Activated effector memory CD4-positive, alpha-beta T cell treated with anti-CD3 and anti-CD28 coated beads, Interleukin-2, amount 50 U/mL, for 16 hours (primary cell): ENCODE data around the gene ZNF334.

Experiments
- DNase-seq: peaks from one replicate; pipeline ENCODE4 v3.0.0-alpha.2; 2020

ZNF334 gene

DNA sequence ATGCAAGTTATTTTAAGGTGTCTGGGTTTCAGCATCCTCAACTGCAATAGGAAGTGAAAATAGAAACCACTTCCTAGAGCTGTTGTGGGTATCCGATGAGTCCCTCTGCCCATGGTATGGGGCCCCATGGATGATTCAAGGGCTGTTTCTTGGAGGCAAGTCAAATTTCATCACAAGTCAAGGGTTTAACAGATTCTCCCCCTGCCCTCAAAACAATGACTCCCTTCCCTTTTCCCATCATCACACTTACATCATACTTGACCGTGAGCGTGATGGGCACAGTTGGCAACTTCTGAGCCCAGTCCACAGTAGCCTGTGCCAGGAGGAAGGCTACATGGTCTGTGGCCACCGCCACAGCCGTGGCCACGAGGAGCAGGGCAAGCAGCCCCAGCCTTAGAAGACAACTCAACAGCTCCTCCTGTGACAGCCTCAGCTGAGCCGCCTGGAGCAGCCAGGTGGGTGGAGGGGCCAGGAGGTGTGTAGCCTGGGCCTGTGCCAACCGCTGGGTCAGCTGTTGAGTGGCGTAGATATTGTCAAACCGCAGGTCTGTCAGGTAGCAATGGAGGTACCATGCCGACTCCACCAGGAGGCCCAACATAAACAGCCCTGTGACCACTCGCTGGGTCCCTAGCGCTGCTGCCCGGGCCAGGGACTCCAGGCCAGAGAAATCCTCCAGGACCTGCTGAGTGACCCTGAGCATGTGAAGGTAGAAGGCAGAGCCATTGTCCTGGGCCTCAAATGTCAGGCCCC lies 31.9 kb upstream of the ZNF334 start:
- peak; percentile 69 for DNase-seq

DNA sequence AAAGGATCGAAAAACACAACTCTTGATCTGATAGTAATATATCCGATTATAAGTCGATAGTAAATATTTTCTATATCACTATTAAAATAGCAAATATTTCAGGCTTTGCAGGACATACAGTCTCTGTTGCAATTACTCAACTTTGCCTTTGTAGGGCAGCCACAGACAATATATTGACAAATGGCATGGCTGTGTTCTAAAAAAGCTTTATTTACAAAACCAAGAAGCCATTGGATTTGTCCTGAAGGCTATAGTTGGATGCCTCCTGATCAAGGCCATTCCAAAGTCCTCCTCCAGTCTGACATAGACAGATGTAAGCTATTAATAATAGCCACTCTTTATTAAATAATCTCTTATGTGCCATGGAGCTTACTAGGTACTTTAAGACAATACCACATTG lies 31.2 kb upstream of the ZNF334 start:
- no peak for DNase-seq

DNA sequence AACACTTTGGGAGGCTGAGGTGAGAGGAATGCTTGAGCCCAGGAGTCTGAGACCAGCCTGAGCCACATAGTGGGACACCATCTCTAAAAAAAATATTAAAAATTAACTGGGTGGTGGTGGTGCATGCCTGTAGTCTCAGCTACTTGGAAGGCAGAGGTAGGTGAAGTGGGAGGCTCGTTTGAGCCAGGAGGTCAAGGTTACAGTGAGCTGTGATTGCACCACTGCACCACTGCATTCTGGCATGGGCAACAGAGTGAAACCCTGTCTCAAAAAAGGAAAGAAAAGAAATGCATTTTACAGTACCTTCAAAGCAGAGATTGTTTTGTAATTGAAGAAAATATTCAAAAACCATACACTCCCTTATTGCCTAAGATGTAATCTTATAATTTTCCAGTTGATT lies 30.6 kb upstream of the ZNF334 start:
- no peak for DNase-seq

DNA sequence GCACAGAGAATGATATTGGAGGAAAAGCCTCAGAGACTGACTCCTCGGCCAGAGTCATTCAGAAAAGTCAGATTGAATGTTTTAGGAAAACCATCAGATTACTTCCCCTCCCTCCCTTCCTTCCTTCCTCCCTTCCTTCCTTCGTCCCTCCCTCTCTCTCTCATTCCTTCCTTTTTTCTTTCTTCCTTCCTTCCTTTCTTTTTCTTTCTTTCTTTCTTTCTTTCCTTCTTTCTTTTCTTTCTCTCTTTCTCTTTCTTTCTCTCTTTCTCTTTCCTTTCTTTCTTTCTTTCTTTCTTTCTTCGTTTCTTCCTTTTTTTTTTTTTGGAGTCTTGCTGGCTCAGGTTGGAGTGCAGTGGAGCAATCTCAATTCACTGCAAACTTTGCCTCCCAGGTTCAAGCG lies 29.7 kb upstream of the ZNF334 start:
- no peak for DNase-seq

DNA sequence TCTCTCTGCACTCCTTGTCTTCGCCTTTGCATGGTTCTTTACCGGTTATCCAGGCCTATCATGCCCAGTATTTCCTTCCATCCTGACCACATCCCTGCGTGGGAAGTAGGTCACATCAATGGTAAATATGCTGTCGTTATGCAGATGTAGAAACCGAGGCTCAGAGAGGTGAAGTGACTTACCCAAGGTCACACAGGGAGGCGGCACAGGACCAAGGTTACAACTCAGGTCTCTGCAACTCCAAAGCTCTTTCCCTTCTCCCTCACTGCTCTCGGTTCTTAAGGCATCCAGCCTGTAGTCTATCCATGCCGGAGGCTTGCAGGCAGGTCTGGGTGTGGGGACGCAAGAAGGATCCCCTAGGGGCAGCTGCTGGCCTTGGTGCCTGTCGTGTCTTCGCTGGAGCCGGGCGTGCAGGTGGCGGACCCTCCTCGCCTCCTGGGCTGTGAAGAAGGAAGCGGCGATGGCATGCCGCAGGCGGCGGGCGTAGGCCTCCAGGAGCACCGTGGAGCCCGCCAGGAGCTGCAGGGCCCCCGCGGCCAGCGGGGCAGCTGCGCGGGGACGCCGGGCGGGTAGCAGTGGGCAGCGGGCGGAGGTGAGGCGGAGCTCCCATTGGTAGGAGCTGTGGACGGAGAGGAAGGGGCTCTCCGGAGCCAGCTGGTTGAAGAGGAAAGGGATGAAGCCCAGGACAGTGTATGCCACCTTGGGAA lies 28.0 kb upstream of the ZNF334 start:
- DNase-seq = no peak

DNA sequence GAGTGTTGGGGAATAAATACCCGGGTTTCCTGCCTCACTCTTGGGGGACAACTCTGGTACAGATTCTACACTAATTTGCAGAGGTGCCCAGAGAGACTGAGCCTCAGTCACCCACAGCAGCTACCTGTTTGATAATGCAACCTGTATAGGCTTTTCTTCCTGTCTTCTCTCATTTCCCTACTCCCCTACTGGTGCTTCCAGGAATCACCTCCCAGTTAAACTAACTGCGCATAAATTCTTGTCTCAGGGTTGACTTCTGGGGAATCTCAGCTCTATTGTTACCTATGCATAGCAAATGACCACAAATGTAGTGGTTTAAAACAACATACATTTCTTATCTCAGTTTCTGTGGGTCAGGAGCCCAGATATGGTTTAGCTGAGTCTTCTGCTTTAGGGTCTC lies 25.8 kb upstream of the ZNF334 start:
- no peak for DNase-seq

DNA sequence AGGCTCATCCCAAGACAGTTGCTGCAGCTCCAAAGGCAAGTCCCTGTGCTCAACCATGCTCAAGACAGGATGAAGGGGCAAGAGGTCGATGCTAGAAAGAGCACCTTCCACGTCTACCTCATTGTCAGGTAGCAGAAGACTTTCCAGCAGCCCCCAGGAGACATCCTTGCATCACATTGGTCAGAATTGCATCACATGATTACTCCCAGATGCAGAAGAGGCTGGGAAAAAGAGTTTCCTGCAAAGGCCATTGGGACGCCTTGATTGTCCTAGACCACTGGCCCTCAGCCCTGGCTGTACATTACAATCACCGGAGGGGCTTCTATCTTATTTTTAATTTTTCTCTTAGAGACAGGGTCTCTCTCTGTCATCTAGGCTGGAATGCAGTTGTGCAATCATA lies 17.3 kb upstream of the ZNF334 start:
- no peak for DNase-seq

DNA sequence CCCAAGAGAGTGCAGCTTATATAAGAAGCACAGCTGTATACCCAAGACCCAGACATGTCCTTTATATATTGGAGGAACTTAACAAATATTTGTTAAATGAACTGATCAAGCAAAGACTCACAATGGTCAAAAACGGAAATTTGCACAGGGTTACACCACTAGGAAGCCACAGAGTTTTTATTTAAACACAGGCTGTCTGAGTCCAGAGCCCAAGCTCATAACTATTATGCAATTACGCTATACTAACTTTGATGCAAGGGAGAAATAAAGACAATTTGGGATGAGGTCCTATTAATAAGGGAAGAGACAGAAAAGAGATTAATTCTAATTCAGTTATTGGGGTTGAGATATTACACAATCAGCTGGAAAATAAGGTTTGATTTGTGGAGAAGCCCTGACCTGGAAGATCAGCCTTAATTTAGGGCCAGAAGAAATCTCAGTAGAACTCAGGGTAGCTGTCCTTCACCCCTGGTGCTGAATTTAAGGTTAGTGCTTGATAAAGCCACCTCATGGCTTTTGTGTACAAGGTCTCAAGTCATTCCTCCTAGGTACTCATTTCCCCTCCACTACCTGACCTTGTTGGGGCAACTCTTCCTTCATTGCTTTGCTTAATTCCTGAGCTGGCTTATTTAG lies 10.5 kb upstream of the ZNF334 start:
- DNase-seq = no peak

DNA sequence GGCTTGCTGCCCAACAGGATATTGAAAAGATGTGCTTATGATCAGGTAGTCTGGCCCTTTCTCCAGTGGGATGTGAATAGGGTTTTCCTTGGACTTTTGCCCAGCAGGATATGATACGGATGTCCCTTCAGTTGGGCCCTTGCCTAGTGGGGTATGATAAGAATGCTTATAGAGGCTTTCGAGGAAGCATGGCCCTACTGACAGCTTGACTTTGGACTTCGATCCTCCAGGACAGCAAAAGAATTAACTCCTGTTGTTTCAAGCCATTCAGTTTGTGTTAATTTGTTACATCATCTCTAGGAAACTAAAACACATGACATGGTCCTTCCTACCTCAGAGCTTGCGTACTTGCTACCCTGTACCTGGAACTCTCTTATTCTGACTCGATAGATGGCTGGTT lies 9.7 kb upstream of the ZNF334 start:
- no peak for DNase-seq

DNA sequence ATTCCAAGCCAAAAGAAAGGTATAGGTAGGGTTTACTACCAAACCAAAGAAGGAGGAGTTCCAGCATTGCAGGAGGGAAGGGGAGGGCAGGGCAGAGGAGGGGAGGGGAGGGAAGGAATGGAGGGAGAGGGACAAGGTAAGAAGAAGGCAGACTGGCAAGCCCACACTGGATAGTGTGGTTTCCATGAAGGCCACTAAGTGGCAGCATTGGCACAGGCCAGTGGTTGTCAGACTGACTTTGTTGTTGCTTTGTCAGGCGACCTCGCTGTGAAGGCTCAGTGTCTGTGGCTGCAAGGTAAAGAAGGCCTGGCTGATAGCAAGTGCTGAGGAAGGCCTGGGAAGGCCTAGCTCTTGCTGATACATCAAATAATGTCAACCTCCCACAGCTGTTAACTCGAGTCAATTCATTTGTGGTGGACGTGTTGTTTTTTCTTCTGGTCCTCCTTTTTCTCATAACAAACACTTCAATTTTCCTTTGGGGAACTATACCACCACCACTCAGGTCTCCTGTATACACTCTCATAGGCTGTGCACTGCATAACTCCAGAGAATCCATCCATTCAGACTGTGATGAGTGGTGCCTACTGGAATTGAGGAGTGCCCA lies 7.7 kb upstream of the ZNF334 start:
- DNase-seq = peak; percentile 76

DNA sequence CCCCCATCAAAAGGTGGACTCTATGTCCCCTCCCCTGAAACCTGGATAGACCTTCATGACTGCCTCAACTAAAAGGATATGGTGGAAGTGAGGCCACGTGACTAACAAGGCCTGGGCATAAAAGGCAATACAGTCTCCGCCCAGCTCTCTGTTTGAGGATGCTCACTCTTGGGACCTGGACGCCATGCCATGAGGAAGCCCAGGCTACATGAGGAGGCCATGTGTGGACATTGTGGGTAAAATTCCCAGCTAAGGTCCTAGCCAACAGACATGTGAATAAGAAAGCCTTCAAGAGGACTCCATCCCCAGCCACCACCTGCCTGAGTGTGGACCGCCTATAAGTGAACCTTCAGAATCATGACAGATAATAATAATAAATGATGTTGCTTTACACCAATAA lies 7.2 kb upstream of the ZNF334 start:
- DNase-seq = no peak

DNA sequence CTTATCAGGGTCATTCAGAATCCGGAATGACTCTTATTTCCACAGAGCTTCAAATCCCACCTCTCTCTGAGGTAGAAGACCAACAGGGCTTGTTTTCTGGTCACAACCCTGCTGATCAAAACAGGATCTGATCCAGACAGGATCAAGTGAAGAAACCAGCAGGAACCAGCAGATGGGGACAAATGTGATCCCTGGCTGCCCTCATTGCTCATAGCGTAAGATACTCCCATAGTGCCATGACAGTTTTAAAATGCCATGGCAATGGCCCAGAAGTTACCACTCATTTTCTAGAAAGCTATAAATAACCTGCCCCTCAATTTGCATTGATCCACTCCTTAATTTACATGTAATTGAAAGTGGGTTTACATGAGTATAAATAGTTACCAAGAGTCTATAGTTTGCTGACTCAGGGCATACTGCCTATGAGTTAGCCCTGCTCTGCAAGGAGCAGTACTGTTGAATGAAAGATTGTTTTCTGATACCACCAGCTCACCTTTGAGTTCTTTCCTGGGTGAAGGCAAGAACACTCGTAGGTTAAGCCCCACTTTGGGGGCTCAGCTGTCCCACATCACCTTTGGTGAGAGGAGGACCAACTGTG lies 6.2 kb upstream of the ZNF334 start:
- DNase-seq = no peak

DNA sequence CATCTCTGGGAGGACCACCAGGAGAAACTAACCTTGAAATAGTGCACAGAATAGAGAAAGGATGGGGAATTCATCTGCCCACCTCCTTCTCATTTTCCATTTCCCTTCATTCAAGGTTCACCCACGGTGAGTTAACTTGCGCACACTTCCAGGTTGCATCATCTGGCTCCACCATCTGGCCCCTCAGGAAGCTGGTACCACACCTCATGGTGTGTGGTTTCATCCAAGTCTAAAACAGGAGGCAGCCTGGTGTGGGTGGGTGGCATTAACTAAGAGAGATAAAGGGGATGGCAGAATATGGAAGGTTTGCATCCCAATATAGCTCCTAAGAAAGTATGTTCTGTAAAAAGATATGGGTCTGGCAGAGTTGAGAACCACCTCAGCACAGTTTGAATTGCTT lies 3.8 kb downstream of the ZNF334 start:
- DNase-seq = no peak

DNA sequence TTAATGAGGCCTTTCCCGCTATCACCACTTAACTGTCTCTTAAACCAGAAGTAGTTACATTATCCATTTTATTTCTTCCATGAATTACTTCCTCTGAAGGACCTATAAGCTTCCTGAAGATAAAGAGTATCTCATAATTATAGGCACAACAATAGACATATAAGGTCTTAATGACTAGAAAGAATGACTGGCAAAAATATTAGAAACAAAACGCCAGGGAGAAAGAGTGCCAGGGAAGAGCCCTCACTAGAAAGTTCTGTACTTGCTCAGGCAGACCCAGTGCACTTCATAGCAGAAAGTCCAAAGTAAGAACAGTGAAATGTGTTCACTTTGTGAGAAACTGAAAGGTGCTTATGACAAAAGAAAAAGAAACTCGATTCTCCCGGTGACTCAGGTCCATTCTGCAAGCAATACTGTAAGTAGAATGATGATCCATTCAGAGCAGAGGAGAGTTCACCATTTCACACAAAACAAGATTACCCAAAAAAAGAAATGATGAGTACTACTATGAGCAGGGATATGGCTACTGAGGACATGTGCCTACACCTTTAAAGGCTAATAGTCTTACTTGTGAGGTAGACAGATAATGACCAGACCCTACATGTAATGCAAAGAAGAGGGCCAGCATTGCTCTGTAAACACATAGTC lies 5.5 kb downstream of the ZNF334 start:
- no peak for DNase-seq

DNA sequence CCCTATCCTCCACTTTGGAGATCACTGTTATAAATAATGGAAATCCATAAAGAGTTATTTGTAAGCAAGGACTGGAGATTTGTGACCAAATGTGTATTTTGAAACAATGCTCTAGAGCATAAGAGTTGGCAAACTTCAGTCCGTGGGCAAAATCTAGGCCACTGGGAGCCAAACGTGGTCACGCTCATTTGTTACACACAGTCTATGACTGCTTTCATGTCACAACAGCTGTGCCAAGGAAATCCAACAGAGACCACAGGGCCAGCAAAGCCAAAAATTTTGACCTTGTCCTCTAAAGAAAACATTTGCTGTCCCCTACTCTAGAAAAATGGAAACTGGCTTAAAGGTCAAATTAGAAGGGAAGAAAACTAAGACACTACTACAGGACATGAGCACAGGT lies 7.9 kb downstream of the ZNF334 start:
- no peak for DNase-seq

DNA sequence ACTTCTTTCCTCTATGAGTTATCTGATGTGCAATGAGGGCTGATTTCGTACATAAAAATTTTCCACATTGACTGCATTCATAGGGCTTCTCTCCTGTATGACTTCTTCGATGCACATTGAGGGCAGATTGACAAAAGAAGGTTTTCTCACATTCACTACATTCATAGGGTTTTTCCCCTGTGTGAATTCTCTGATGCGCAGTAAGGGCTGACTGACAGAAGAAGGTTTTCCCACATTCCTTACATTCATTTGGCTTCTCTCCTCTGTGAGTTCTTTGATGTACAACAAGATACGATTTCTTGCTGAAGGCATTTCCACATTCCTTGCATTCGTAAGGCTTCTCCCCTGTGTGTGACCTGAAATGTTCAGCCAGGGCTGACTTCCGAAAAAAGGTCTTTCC lies 11.4 kb downstream of the ZNF334 start:
- DNase-seq = no peak

DNA sequence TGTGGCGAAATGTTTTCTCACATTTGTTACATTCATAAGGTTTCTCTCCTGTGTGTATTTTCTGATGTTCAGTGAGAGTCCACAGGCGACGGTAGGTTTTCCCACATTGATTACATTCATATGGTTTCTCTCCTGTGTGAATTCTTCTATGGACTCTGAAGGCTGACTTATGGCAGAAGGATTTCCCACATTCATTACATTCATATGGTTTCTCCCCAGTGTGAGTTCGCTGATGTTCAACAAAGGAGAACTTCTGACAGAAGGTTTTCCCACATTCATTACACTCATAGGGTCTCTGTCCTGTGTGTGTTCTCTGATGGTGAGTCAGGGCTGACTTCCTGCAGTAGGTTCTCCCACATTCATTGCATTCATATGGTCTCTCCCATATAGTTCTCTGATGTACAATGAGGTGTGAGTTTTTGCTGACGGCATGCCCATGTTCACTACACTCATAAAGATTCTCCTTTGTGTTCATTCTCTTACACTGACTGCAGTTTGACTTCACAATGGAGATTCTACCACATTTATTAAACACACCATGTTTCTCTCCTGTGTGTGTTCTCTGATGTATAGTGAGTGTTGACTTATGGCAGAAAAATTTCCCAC lies 11.9 kb downstream of the ZNF334 start:
- no peak for DNase-seq

DNA sequence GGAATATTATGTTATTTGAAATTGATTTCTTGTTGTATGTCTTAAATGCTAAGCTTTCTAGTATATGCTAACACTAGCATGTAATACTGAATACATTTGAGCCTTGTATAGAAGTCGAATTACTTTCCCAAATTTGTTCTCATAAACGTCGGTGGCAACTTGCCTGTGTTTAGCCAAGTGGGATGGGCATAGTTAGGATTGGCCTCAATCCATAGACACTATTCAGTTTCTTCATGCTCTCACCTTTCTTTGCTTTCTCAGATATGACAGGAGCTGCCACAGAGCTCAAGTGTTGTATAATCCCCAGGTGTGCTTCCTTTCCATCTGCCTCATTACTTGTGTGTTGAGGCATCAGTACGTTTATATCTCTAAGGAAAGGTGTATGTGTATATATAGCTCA lies 19.3 kb downstream of the ZNF334 start:
- no peak for DNase-seq

DNA sequence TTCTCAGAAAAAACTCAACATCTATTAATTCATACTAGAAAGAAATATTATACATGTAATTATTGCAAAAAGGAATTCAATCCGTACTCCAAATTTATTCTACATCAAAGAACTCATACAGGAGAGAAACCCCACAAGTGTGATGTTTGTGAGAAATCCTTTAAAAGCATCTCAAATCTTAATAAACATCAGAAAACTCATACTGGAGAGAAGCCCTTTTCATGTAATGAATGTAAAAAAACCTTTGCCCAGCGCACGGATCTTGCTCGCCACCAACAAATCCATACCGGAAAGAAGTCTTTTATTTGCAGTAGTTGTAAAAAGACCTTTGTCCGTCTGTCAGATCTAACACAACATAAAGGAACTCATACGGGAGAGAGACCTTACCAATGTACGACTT lies 22.0 kb downstream of the ZNF334 start:
- no peak for DNase-seq

DNA sequence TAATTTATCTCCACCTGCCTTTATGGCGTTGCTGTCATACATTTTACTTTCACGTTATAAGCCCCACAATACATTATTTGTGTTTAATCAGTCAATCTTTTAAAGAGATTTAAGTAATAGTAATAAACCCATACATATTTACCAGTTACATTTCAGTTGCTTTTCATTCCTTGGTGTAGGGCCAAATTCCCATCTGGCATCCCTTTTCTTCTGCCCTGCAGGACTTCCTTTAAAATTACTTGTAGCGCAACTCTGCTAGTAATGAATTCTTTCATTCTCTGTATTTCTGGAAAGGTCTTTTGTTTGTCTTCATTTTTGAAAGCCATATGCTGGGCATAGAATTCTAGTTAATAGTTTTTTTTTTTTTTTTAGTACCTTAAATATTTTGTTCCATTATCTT lies 24.9 kb downstream of the ZNF334 start:
- no peak for DNase-seq

DNA sequence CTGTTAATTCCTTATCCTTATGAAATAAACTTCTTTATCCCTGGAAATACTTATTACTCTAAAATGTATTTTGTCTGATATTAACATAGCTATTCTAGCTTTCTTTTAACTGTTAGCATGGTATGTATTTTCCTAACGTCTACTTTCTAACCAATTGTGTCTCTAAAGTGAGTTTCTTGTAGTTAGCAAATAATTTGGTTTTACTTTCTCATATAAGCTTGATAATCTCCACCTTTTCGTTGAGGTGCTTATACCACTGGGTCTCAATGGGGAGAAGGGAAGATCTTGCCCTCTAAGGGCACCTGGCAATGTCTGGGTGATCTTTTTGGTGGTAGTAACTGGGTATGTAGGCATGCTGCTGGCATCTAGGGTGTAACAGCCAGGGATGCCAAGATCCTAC lies 25.7 kb downstream of the ZNF334 start:
- DNase-seq = no peak

DNA sequence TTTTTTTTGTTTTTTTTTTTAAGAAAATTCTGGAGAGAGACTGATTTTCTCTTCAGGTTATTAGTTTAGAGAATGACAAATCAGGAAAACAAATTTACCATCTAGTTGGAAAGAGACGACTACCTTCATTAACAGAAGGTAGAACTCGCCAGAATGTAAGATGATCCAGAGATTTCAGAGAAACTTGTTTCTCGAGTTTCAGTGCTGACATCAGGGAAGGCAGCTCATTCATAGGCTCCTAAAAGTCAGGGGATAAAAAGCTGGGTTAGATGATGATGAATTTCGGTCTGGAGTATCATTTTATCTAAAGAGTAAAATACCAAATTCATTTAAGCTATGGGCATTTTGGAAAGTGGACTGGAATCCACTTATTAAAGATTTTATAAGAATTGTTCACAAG lies 27.9 kb downstream of the ZNF334 start:
- DNase-seq = no peak

DNA sequence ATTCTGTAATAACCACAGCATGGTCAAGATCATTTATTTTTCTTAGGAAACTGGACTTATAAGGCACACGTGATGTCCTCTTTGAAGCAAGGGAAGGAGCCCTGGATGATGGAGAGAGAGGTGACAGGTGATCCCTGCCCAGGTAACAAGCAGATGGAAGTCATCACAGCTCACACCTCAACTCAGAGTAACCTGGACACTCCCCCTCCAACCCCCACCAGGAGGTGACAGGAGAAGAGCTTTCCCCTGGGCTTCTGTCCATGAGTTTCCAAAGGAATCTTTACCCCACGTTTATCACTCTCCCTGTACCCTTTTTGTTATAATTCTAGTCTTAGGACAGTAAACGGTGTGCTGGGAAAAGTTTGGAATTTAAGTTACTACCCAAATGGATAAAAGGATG lies 28.4 kb downstream of the ZNF334 start:
- no peak for DNase-seq
